Activated T-cell treated with anti-CD3 and anti-CD28 coated beads for 48 hours (primary cell): Measurements from ENCODE around the gene PAQR3.

Source experiments
- DNase-seq: peaks from one replicate; pipeline ENCODE4 v3.0.0-alpha.2; 2020; ENCODE audit warnings: low read depth

PAQR3 gene

DNA sequence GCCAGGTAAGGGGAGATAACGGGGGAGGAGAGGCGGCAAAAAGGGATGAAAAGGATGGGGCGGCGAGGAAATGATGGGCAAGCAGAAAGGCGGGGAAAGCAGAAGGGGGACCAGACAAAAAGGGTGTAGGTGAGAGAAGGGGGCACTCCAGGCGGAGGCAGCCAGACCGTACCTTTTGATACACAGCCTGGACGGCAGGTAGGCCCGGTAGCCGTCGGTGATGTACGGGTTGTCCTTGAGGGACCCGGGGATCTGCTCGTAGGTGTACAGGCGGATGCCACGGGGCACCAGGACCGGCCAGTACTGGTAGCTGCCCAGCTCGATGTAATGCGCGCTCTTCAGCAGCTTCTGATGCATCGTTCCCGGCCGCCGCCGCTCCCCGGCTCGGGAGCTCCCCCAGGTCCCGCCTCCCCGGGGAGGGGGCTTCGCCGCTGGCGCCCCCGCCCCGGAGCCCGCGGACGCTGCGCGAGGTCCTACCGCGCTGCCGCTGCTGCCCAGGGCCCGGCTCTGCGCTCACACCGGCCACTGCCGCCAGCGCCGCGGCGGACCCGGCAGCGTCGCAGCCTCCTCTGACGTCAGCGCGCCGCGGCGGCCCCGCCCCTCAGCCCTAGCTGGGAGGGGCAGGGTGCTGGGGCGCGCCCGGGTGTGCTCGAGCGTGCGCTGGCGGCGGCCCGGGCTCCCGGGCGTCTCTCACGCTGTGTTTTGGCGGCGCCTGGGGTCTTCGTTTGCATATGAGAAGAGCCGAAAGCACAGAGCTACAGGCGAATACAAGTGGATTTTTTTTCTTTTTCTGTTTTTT is at the start of gene PAQR3:
Gene PAQR3 (minus strand): TSS at position 571 of the 799 bp plus-strand sequence. CDS start 214 bp downstream, at position 357.
- DNase-seq, result peak; percentile 83

- DNase-seq, result no peak
Measured at GRCh38 chr4:78987683-78988082, 48.4 kb upstream of the PAQR3 start.

- DNase-seq, result no peak
Measured at GRCh38 chr4:78984593-78984992, 45.4 kb upstream of the PAQR3 start.

GRCh38 chr4:78975865-78976264 is 36.6 kb upstream of the PAQR3 start:
- DNase-seq, result no peak

DNA sequence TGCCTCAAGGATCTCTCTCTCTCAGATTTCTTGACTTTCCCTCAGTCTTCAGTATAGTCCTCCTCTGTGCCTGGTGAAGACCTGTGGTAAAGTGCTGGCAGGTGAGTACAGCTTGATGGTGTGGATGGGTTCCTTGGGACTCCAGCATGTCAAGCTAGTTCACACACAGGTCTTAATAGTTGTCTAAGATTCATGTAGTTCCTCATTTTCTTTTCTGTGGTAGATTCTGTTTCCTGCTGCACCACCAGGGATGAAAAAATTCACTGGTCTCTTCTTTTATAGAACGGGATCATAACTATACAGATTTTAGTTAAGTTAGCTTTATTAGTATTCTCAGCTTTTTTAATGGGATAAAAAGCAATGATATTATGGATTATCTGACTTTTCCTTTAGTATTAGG is 32.5 kb upstream of the PAQR3 start:
- no peak for DNase-seq

- DNase-seq, result no peak
Measured at GRCh38 chr4:78971326-78971725, 32.1 kb upstream of the PAQR3 start.

DNA sequence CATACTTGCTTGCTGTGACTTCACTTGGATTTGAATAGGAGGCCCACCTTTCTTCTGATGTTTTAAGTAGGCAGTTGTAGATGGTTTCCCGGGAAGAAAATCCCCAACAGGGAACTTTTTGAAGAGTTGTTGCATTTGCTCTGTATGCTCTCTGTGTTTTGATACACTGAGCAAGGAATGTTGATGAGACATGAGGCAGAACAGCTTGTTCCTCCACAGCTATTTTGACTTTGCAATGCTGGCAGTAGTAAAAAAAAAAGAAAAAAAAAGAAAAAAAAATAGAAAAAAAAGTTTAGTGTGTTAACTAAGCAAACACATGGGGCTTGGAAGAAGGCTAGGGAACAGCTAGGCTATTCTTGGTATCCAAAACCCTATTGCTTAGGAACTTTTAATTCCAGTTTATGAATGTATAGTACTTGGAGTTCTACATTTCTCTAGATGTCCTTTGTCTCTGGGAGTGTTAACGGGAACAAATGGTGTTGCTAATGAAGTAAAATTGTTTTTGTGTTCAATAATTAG is 23.4 kb upstream of the PAQR3 start:
- DNase-seq, result no peak

- no peak for DNase-seq
Measured at GRCh38 chr4:78960926-78961325, 21.7 kb upstream of the PAQR3 start.

DNA sequence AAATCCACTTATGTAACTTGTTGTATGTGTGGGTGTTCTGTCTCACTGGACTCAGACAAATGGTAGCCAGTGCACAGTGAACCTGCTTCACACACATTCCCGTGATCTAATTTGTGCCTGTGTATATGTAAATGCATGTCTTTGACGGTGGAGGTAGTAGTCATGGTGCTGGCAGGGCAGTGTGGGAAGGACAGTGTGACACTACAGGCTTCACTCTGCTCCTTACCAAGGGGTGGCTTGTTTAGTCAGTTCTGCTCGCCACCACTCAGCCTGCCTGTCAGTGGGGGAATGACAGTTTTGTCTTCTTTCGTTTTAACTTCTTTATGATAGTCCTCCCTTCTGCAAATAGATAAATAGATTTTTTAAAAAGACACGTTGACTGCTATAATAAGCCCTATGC is 17.7 kb upstream of the PAQR3 start:
- DNase-seq, result no peak

GRCh38 chr4:78953769-78954666 is 14.8 kb upstream of the PAQR3 start:
- no peak for DNase-seq

DNA sequence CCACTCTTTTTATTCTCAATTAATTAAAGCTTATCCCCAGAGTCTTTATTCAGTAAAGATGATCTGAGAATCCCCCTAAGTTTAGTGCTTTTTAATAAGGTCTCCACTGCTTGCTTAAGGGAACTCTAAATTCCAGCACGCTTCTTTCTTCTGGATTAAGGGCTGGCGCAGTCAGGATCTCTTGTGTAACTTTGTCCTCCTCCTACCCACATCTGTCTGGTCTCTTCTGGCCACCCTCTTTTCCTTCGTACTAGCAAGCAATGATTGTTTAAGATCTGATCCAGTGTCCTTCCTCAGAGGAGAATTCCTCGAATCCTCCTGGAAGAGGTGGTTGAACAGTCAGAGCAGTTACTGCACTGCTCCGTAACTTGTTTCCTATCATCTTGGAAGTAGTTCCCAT is 14.0 kb upstream of the PAQR3 start:
- DNase-seq, result no peak

DNA sequence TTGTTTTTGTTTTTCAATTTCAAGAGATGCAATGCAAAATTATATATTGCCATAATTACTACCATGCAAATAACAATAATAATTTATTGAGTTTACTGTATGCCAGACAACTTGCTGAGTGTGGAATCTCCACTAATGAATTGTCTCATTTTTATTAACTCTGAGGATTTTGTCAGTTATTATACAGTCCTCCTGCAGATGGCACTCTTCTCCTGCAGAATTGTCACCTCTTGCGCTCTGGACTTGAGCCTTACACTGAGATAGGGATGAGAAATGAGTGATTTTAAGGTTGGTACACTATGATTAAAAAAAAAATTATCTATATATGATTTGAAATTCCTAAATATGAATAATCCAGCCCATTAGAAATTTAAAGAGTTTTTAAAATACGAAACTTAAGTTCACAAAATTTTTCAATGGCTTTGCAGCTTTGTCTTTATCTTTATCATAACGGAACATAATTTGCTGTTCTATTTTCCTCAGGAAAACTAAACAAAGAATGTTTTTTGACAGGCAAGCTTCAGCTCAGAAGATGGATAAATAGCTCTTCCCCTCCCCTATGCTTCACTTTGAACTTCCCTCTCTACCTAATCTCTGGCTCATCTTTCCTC is 12.7 kb upstream of the PAQR3 start:
- DNase-seq, result no peak

- no peak for DNase-seq
Measured at GRCh38 chr4:78949735-78950134, 10.5 kb upstream of the PAQR3 start.

- DNase-seq, result no peak
Measured at GRCh38 chr4:78945651-78946179, 6.5 kb upstream of the PAQR3 start.

DNA sequence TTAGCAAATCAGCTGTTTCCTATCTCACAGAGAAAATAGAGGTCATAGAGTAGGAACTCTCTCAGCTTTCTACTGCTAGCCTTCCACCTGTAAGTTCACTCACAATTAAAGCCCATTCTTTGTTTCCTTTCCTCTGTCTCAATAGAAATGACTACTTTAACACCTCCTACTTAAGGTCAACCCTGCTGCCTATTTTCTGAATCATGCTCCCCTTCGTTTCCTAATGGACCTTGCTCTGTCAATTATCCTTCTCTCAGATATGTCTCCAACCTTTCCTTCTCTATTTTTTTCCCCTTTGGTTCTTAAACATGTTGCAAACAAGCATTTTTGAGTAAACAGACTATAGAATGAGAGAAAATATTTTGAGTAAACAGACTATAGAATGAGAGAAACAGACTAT is 5.1 kb upstream of the PAQR3 start:
- DNase-seq, result no peak

DNA sequence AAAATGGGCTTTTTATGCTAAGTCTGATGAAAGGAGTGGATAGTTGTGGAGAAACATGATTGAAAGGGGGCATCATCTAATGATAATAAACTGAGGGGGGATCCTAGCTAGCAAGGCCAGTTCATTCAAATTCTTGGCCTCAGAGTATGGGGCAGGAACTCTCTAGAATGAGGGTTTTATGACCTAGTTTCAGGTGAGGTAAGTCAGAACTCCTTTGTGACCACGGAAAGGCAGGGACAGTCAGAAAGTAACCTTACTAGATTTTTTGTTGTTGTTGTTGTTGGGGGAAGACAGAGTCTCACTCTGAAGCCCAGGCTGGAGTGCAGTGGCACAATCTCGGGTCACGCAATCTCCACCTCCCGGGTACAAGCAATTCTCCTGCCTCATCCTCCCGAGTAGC is 1.5 kb upstream of the PAQR3 start:
- DNase-seq, result no peak

DNA sequence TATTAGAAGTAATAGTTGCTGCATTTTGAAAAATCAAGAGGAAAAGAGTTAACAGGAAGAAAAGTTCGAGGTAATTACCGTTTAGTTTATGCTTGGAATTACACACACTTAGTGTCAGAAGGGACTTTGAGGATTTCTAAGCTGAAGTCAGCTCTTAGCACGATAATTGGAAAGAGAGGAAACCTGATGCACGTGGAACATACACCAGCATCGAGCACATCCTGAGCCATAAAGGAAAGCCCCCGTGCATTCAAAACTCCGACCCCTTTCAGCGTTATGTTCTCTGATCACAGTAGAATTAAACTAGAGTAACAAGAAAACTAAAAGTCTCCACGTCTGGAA is 400 bp upstream of the PAQR3 start:
- DNase-seq, result no peak

GRCh38 chr4:78938474-78938867 is 767 bp downstream of the PAQR3 start:
- DNase-seq, result no peak

GRCh38 chr4:78937837-78938236 is 1.4 kb downstream of the PAQR3 start:
- no peak for DNase-seq

GRCh38 chr4:78936989-78937388 is 2.2 kb downstream of the PAQR3 start:
- no peak for DNase-seq

DNA sequence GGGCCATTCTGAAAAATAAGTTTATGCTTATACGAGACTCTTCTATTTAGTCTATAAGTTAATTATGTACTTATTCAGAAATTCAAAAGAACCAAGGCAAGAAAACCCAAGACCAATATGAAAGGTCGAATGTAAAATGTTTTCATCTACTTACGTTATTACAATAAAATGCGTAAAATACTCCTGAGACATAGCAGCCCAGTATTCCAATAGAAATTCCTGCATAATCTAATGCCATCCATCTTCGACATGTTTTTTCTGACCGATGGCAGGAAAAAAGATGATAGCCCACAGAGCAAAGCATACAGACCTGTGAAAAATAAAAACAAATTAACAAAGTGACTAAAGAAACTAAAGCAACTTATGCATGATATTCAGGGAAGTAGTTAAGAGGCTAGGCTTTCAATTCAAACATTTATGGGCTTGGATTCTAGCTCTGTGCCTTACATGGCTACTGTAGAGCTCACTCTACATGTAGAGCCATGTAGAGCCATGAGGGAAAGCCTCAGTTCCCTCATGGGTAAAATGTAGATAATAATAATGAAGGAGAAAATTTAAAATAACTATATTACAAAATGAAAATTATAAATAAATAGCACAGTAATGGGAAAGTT is 9.1 kb downstream of the PAQR3 start:
- DNase-seq, result no peak

- no peak for DNase-seq
Measured at GRCh38 chr4:78928835-78929234, 10.4 kb downstream of the PAQR3 start.
